Measurements from ENCODE around the gene CRMP1. TPM values are rescaled to one million over a fixed set of nuclear protein-coding genes. Genes with fewer than 3 reads are reported as not detected.

The CRMP1 gene
- total and polyA plus RNA-seq, 8 donors = 5.2 to 76.2 (median 64.0) TPM

Small RNA genes within 50 kb of the gene (microRNA-seq; reads per million reads assigned to microRNA genes)
- gene MIR378D1 = 0.14 to 0.17 reads per million in 2 donors

Other genes with a start within 250 kb of the CRMP1 start
- 1 to 10 TPM; 4.1 to 5.7 TPM for gene EVC2, start 184.5 kb downstream of the CRMP1 start, total RNA-seq
- gene EVC2, start 184.5 kb downstream of the CRMP1 start, polyA plus RNA-seq (ENCODE audit: insufficient read length in 6 of 6) = 10 to 100 TPM in 2 of 6 donors, 1 to 10 TPM in 4; 8.9 to 11.0 (median 9.6) TPM
- 10 to 100 TPM; 18.8 to 29.3 TPM for gene EVC, start 181.9 kb downstream of the CRMP1 start, total RNA-seq
- gene EVC, start 181.9 kb downstream of the CRMP1 start, polyA plus RNA-seq (ENCODE audit: insufficient read length in 6 of 6) = 10 to 100 TPM; 27.6 to 36.2 (median 32.3) TPM
- gene C4orf50, start 125.3 kb upstream of the CRMP1 start, total RNA-seq = under 1 TPM; 0.03 to 0.10 TPM
- under 1 TPM in 5 of 6 donors, not detected in 1; 0.01 TPM for gene C4orf50, start 125.3 kb upstream of the CRMP1 start, polyA plus RNA-seq (ENCODE audit: insufficient read length in 6 of 6)

Measured in left lung (tissue), 8 donors.